ENCODE results near the gene QKI. TPM values are rescaled to one million over a fixed set of nuclear protein-coding genes. Genes with fewer than 3 reads are reported as not detected.

The QKI gene
- total RNA-seq, 1 experiment from 2014 or later = 176 TPM

DNA sequence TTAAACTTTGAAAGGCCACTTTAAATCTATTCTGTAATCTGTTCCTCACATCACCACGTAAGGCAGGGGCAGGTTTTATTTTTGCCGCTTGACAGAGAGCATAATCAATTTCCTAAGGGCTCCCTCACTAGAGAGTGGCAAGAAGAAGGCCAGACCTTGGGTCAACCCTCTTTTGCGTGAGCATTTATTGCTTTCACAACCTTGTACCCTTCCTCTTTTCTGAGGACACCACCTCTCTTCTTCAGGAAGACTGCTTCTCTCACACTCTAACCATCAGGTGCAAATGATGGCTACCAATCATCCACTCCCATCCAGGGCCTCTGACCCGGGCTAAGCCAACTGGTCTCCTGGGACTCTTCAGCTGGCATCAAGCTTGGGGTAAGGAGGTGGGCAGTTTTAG, 25.2 kb upstream of the QKI start:
- H2BK15ac ChIP-seq (ENCODE audit: low read depth, low read length) = no peak overlapping the region
- H2BK5ac ChIP-seq (ENCODE audit: insufficient read length, low read length) = no peak overlapping the region
- Mint-ChIP-seq H3K27ac (peak overlapping the region in 2 of 3 experiments; percentile 64 to 65; a peak in 4 of 7 replicates), H3K27me3 (ENCODE audit: low read depth) (no peaks in the 10 kb centered on the region), H3K4me1 (peaks cover 15 to 19% of the 10 kb centered on the region in 2 experiments), H3K36me3 (ENCODE audit: insufficient read depth in 1 of 3, low read depth in 3 of 3) (peaks cover 0 to 4% (median 0%) of the 10 kb centered on the region in 3 experiments; a peak in 1 of 7 replicates), H3K9me3 (no peaks in the 10 kb centered on the region), H3K4me3 (no peak overlapping the region)
- WGBS (ENCODE audit: extremely low coverage, insufficient read length, low lambda C conversion rate) = no CpG with 5 or more reads among the region's 4 CpGs
- H3K23me2 ChIP-seq (ENCODE audit: insufficient read length, low read depth, low read length, poor library complexity, severe bottlenecking) = no peaks in the 10 kb centered on the region
- H4K8ac ChIP-seq (replicated peaks; ENCODE audit: insufficient read length, low read depth, low read length) = no peak overlapping the region
- DNase-seq = no peak
- no peaks in the 10 kb centered on the region for H3K4me1 ChIP-seq (ENCODE audit: insufficient read depth, low read length)
- TF ChIP-seq CTCF (conservative IDR thresholded peaks at IDR 0.05) = no peak
- no peaks in the 10 kb centered on the region for H3K27me3 ChIP-seq (ENCODE audit: insufficient read depth, low read length)
- H2BK120ac ChIP-seq (ENCODE audit: low read depth, low read length, poor library complexity, severe bottlenecking) = no peak overlapping the region
- no peak overlapping the region for H3K56ac ChIP-seq (ENCODE audit: insufficient read length, low read depth, low read length)
- no peaks in the 10 kb centered on the region for H3K79me1 ChIP-seq (ENCODE audit: insufficient read depth, low read depth, low read length, poor library complexity, severe bottlenecking)
- H3K9ac ChIP-seq (ENCODE audit: extremely low read depth, insufficient read length, low read length) = no peak overlapping the region
- no peak overlapping the region for H3K27ac ChIP-seq (ENCODE audit: insufficient read length, low read depth, low read length)
- no peak overlapping the region for H2BK20ac ChIP-seq (ENCODE audit: low read depth, low read length, poor library complexity, severe bottlenecking)
- no peak overlapping the region for H3T11ph ChIP-seq (ENCODE audit: low read length)
- no peaks in the 10 kb centered on the region for H3K9me3 ChIP-seq (ENCODE audit: control insufficient read depth, low read depth, low read length)
- no peak overlapping the region for H2AK5ac ChIP-seq (ENCODE audit: insufficient read length, low read length)
- H4K91ac ChIP-seq (ENCODE audit: insufficient read length, low read depth, low read length) = no peak overlapping the region
- H3K4me2 ChIP-seq (ENCODE audit: insufficient read depth, insufficient read length, low read length) = no peak overlapping the region
- H4K20me1 ChIP-seq (ENCODE audit: control insufficient read depth, insufficient read depth, insufficient read length) = no peaks in the 10 kb centered on the region
- no peak overlapping the region for H4K5ac ChIP-seq (ENCODE audit: insufficient read length, low read depth, low read length)
- H2BK12ac ChIP-seq (ENCODE audit: insufficient read length, low read depth, low read length) = no peak overlapping the region
- no peak overlapping the region for H3K18ac ChIP-seq (ENCODE audit: insufficient read length, low read depth, low read length)
- H3K14ac ChIP-seq (ENCODE audit: insufficient read depth, low read length) = no peak overlapping the region
- no peak overlapping the region for H2AFZ ChIP-seq (ENCODE audit: low read length)
- H3K4ac ChIP-seq (ENCODE audit: low read depth, low read length) = no peak overlapping the region
- no peaks in the 10 kb centered on the region for H3K79me2 ChIP-seq (ENCODE audit: insufficient read depth, low read length)
- H3K23ac ChIP-seq (ENCODE audit: insufficient read length, low read depth, low read length) = no peak overlapping the region
